Inflammatory macrophage (primary cell): Measurements from ENCODE around the gene SLC35G4.
"Not testable (repeated sequence)": the region's sequence is repeated elsewhere in the genome, so short reads cannot be mapped to it uniquely, and the experiment has no call there.

Experiments used
- DNase-seq, 2 donors: peaks; one replicate each; pipeline ENCODE4 v3.0.0-alpha.2; 2020 to 2022

SLC35G4 gene

GRCh38 chr18:11614042-11614441, 4.6 kb downstream of the SLC35G4 start:
- not testable (repeated sequence) for DNase-seq

GRCh38 chr18:11614981-11615380, 5.6 kb downstream of the SLC35G4 start:
- DNase-seq = not testable (repeated sequence)

GRCh38 chr18:11647310-11647709, 37.9 kb downstream of the SLC35G4 start:
- not testable (repeated sequence) for DNase-seq

- DNase-seq = not testable (repeated sequence)
Observed at GRCh38 chr18:11647804-11648203, 38.4 kb downstream of the SLC35G4 start.

- no peak for DNase-seq
Observed at GRCh38 chr18:11649839-11650238, 40.4 kb downstream of the SLC35G4 start.

GRCh38 chr18:11651899-11652298, 42.5 kb downstream of the SLC35G4 start:
- no peak for DNase-seq

GRCh38 chr18:11653521-11653920, 44.1 kb downstream of the SLC35G4 start:
- no peak for DNase-seq

GRCh38 chr18:11654736-11655605, 45.6 kb downstream of the SLC35G4 start:
- peak; percentile 34 to 41 for DNase-seq

GRCh38 chr18:11655606-11655932, 46.2 kb downstream of the SLC35G4 start:
- DNase-seq = no peak

- no peak for DNase-seq
Observed at GRCh38 chr18:11657152-11657551, 47.8 kb downstream of the SLC35G4 start.

- no peak for DNase-seq
Observed at GRCh38 chr18:11657554-11657953, 48.2 kb downstream of the SLC35G4 start.

GRCh38 chr18:11658019-11658418, 48.6 kb downstream of the SLC35G4 start:
- DNase-seq = no peak

- DNase-seq = no peak
Observed at GRCh38 chr18:11658989-11659388, 49.6 kb downstream of the SLC35G4 start.
